T1000 (cell line): Measurements from ENCODE around the gene KIF5A.
A peak's percentile ranks its signal among the peaks of the same experiment; 100 is the strongest.

Experiments
- DNase-seq: peaks from one replicate; lab custom pipeline; 2025; ENCODE audit warnings: mixed read lengths; lab: John Stamatoyannopoulos, UW

The KIF5A gene

GRCh38 chr12:57520053-57520818 is 29.6 kb upstream of the KIF5A start, which contains the start of gene DDIT3:
Gene DDIT3, minus strand, starts transcription at chr12:57520514. Its CDS starts 3,108 bp downstream, at chr12:57517406.
- DNase-seq: peak; percentile 99

DNA sequence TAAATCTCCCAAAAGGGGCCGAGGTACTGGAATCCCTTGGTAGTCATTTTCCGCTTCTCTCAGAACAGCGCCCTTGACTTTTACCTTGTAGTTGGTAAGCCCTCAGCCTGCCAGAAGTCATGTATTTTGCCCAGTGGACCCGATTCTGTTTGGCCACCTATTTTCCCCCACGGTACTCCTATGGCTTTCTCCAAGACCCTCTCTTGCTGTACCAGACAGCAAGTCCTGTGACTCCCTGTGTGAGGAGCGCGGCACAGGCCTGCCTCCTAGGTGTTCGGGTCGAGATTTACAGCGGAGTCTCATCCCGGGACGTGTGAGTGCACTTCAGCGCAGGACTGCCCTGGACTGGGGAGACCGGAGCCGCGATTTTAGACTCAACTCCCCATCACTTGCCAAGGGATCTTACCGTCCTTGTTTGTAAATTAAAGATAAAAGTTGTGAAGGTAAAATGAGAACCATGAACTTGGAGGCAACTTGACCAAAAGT is 28.3 kb upstream of the KIF5A start:
- DNase-seq: no peak

DNA sequence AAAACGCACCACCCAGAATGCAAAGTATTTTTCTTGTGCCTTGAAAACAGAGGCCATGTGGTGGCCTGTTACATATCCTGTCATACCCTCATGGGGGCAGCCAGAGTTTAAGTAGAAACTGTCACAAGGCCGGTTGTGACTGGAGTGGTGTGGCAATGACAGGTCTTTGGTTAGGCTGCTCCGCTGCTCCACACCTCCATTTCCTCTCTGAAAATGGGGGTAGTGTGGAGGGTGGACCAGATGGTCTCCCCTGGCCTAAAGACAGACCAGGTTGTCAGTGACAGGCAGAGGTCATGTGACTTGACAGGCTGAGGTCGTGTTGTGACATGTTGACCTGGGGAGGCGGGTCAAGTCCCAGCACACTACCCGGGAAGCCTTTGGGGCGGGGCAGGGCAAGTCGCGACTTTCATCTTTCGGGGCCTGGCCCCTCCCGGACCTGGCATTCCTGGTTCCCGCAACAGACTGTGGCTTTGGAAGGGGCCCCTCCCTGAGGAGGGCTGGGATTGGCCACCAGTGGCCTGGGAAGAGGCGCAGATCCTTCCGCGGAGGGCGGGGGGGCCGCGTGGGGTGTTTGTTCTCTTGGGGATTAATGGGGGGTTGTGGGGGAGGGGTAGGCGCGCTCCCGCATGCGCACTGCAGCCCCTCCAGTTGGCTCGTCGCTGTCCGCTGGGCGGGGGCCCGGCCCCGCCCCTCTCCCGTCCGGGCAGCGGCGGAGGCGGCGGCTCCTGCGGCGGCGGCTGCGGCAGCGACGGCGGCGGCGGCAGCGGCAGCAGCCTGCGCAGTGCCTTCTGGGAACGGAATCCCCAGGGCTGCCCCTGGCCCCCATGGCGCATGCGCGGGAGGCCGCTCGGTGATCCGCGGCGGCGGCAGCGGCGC is 27.6 kb upstream of the KIF5A start, which contains the start of gene MBD6:
TSS of gene MBD6 (plus strand) at position 814 of the 876 bp plus-strand sequence. CDS start 1,480 bp downstream, outside the sequence.
- DNase-seq: peak; percentile 90

DNA sequence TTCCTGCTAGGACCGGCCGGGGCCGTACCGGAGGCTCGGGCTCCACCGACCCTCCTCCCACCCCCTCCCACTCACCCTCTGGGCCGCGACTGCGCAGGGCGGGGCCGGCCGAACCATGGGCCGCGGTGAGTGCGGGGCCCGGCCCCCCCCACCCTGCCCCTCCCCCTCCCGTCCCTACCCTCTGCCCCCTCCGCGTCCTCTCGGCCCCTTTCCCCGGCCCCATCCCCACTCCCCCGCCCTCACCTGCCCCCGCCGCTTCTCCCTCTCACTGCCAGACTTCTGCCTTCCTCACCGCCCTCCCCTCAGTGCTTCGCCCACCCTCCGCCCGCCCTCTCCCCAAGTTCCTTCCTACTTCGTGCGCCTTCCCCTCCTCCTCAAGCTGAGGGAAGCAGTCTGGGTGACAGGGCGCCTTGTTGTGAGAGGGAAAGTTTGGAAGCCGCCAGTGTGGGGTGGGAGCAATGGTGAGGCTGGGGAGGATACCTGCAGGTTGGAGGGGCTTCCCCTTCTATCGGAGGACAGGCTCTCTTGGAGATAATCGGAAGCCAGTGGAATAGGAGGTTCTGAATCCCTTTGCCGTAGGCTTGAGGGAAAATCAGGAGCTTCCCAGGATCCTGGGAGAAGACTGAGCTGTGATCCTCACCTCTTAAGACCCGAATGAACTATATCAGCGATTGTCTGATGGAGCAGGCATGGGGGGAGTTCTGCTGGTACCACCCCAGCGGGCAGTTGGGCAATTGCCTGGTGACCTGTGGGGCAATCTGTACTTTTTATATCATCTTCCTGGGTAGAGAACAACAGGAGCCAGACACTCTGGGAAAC is 26.7 kb upstream of the KIF5A start:
- DNase-seq: no peak

- DNase-seq: no peak
Measured at GRCh38 chr12:57523706-57524614, 25.9 kb upstream of the KIF5A start.

DNA sequence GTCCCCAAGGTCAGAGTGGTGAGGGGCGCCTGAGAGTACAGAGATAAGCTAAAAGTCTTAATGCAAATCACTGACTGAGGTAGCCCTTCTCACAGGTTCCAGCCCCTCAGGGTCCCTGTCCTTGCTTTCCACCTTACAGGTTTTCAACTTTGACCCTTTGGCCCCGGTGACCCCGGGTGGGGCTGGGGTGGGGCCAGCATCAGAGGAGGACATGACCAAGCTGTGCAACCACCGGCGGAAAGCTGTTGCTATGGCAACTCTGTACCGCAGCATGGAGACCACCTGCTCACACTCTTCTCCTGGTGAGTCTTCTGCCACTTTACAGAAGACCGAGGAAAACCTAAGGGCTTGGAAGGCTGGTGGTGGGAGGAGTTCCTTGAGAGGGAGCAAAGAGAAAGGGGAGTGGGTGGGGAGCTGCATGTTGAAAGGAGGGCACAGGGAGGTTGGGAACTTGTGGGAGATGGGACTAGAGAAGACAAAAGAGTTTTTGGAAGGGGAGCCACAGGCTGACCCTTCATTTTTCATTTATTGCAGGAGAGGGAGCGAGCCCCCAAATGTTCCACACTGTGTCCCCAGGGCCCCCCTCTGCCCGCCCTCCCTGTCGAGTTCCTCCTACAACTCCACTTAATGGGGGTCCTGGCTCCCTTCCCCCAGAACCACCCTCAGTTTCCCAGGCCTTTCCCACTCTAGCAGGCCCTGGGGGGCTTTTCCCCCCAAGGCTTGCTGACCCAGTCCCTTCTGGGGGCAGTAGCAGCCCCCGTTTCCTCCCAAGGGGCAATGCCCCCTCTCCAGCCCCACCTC is 24.8 kb upstream of the KIF5A start:
- DNase-seq: no peak

DNA sequence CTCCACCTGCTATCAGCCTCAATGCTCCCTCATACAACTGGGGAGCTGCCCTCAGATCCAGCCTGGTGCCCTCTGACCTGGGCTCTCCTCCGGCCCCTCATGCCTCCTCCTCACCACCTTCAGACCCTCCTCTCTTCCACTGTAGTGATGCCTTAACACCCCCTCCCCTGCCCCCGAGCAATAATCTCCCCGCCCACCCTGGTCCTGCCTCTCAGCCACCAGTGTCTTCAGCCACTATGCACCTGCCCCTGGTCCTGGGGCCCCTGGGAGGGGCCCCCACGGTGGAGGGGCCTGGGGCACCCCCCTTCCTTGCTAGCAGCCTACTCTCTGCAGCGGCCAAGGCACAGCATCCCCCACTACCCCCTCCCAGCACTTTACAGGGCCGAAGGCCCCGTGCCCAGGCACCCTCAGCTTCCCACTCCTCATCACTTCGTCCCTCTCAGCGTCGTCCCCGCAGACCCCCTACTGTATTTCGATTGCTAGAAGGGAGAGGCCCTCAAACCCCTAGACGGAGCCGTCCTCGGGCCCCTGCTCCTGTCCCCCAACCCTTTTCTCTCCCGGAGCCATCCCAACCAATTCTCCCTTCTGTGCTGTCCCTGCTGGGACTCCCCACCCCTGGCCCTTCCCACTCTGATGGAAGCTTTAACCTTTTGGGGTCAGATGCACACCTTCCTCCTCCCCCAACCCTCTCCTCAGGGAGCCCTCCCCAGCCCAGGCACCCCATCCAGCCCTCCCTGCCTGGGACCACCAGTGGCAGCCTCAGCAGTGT is 24.0 kb upstream of the KIF5A start:
- DNase-seq: no peak

GRCh38 chr12:57526477-57527126 is 23.2 kb upstream of the KIF5A start:
- DNase-seq: no peak

DNA sequence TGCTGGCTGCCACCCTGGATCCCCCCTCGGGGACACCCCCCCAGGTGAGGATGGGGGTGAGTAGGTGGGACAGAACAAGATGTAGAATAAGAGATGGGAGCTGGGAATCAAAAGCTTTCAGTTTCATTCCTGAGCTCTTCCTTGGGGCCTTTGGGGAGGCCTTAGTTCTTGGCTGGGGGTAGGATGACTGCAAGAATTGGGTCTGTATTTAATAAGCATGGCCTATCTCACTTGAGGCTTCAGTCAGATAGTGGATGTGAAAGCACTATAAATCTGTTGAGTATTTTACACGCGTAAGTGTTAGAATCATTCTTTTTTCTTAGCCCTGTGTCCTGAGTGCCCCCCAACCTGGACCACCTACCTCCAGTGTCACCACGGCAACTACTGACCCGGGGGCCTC is 22.7 kb upstream of the KIF5A start:
- DNase-seq: no peak

- DNase-seq: no peak
Measured at GRCh38 chr12:57528176-57528575, 21.7 kb upstream of the KIF5A start.

DNA sequence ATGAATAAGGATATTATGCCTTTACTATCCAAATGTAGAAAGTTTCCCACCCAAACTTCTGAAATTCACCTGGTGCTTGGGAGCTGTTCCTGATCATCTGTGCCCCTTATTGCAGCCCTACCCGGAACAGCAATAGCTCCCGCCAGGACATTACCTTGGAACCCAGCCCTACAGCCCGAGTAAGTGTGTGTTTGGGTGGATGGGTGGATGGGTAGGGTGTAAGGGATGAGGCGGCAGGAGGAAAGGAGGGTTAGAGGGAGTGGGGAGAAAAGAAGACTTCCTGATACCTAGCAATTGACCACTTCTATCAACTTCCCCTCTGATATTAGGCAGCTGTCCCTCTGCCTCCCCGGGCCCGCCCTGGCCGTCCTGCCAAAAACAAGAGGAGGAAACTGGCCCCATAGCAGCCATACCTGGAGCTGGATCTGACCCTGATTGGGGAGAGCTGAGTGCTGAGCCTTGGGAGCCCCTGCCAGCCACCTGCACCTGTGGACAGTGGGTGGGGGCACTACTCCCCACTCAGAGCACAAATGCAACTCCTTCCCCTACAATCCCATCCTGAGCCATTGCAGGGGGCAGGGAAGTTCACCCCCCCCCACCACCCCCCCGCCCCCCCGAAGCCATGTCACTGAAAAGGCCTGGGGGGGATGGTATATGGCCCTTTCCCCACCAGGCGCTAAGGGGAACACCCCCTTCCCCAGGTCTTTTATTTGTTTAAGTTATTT is 20.9 kb upstream of the KIF5A start:
- DNase-seq: no peak

DNA sequence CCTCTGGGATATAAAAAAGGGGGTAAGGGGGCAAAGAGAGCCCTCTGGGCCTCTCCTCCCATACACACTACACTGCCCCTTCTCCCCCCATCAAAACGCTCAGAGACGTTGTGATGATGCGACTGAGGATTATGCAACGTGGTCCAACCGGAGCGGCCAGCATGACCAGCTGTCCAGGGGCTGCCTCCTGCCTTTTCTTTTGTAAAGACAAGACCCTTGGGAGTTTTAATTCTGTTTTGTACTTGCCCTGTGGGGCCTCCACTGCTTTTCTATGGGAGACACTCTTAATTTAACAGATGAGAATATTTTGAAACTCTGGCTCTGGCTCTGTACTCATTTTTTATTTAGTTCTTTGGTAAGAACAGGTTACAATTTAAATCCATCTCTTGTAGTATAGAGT is 20.0 kb upstream of the KIF5A start:
- no peak for DNase-seq

DNA sequence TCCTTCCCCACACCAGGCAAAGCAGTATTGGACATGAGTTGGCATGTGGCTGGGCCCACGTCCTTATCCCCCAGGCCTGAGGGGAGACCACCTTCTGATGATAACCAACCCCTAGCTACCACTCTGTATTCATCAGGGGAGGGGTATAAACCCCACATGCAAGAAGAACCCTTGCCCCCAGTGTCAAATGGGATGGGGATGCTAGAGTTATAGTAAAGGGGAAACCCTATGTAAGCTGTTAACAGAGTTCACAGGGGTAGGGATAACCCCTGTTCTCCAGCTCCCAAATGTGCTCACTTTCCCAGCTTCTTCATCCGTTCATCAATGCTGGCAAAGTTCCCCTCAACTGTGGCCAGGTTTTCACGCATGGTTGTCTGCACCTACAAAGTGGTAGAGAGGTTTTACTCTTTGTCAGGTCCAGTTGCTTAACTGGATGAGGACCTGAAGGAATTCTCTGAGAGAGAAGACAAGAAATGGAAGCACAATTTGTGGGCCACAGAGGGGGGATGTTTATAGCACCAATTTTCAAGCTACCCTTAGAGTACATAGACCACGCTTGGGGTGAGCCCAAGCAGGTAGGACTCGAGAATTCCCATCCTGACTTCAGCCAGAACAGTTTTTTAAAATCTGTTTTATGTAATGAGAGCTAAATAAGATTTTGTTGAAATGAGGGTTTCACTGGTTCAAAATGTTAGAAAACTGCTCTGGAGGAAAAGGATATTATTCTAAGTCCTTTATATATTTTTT is 19.3 kb upstream of the KIF5A start:
- DNase-seq: no peak

DNA sequence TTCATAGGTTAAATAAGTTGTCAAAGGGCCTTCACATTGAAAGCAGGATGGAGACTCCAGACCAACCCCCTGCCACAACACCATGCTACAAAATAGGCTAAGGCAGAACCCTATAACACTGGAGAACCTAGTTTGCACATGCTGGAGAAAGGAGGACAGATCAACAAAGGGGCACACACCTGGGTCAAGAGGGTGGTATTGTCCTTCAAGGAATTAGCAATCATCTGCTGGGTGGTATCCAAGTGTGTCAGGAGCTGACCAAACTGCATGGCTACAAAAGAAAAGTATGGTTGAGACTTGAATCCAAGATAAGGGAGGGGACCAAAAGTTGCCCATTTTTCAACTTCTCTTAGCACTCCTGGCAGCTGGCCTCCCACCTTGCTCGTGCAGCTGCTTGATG is 18.0 kb upstream of the KIF5A start:
- DNase-seq: no peak

DNA sequence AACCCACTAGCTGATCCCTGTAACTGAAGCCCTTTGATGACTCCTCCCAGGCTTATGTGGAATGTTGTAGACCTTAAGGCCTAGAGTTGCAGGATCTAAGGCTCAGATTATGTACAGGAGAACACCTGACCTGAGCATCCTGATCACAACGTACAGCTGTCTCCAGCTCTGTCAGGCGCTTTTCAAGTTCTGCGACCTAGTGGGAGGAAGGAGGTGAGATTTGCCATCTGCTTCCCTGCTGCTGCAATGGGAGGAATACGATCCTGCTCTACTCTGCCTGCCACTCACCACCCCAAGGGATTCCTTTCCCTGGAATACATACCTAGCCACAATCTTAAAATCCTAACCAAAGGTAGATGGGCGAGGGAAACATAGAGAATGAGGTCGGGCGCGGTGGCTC is 16.7 kb upstream of the KIF5A start:
- no peak for DNase-seq

DNA sequence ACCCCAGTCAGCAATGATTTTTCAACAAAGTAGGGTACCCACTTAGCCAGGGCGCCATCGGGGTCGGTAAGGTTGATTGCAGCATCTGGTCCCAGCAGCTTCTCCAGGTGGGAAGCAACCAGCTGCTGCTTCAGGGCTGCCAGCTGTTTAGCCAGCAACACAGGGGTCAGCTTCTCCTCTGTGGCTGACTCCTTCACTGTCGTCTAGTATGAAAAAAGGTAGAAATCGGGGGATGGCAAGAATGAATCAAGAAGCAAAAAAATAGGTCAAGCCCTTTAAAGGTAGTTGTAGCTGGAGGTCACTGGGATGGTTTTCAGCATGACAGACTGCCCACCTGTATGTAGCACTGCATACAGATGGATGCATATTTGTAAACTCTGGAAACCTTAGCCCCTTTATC is 15.6 kb upstream of the KIF5A start:
- DNase-seq: no peak

- DNase-seq: no peak
Measured at GRCh38 chr12:57534991-57535543, 14.8 kb upstream of the KIF5A start.
